Activated naive CD4-positive, alpha-beta T cell treated with anti-CD3 and anti-CD28 coated beads, Interleukin-2, amount 50 U/mL, for 72 hours (primary cell): ENCODE results near the gene POLR1D. TPM values are rescaled to one million over a fixed set of nuclear protein-coding genes. Genes with fewer than 3 reads are reported as not detected.

Experiments
- ATAC-seq, 2 donors: fragments of 150-1000 bp; cut with Tn5 transposase; 2 replicates each; pipeline ENCODE4 v1.10.0; 2021; ENCODE audit warnings: mild to moderate bottlenecking in 2 of 2, moderate library complexity in 2 of 2
- DNase-seq, 2 donors: peaks; one replicate each; pipeline ENCODE4 v3.0.0; 2021 to 2022; ENCODE audit warnings: low spot score in 2 of 2
- H3K27ac Mint-ChIP-seq, 2 donors: one replicate each; pipeline ENCODE4 v1.8.0; 2022; ENCODE audit warnings: mild to moderate bottlenecking in 2 of 2, mixed read lengths in 2 of 2
- H3K36me3 Mint-ChIP-seq, 2 donors: one replicate each; pipeline ENCODE4 v1.8.0; 2022; ENCODE audit warnings: mixed read lengths in 2 of 2
- H3K9me3 Mint-ChIP-seq, 2 donors: one replicate each; pipeline ENCODE4 v1.8.0; 2022; ENCODE audit warnings: mixed read lengths in 2 of 2
- total RNA-seq, 2 donors: library from RNA; stranded (reverse); gene quantifications; one replicate each; pipeline ENCODE4 v1.2.3, GENCODE V29; 2022

POLR1D gene
- total RNA-seq, 2 donors from 2014 or later = 159 to 166 TPM

GRCh38 chr13:27654059-27654458 lies 32.4 kb downstream of the POLR1D start:
- Mint-ChIP-seq H3K36me3 (peaks cover 15 to 36% of the 10 kb centered on the region in 2 donors), H3K27ac (no peak overlapping the region), H3K9me3 (peaks cover 9 to 16% of the 10 kb centered on the region in 2 donors)
- DNase-seq (no peak), ATAC-seq (no peak)

- peaks cover 7 to 13% of the 10 kb centered on the region in 2 donors for H3K9me3 Mint-ChIP-seq
- DNase-seq (no peak), ATAC-seq (no peak)
- peaks cover 7 to 28% of the 10 kb centered on the region in 2 donors for H3K36me3 Mint-ChIP-seq
- no peak overlapping the region for H3K27ac Mint-ChIP-seq
These were observed 33.1 kb downstream of the POLR1D start for GRCh38 chr13:27654816-27655215.

GRCh38 chr13:27657724-27658123 lies 36.0 kb downstream of the POLR1D start:
- ATAC-seq (no peak), DNase-seq (no peak)
- no peaks in the 10 kb centered on the region for H3K9me3 Mint-ChIP-seq
- H3K36me3 Mint-ChIP-seq = peaks cover 0 to 17% of the 10 kb centered on the region in 2 donors
- H3K27ac Mint-ChIP-seq = no peak overlapping the region

- Mint-ChIP-seq H3K36me3 (peaks cover 0 to 17% of the 10 kb centered on the region in 2 donors), H3K9me3 (no peaks in the 10 kb centered on the region), H3K27ac (no peak overlapping the region)
- ATAC-seq (no peak), DNase-seq (no peak)
These were observed 36.9 kb downstream of the POLR1D start for GRCh38 chr13:27658546-27658945.

GRCh38 chr13:27659145-27659865 lies 37.6 kb downstream of the POLR1D start:
- H3K36me3 Mint-ChIP-seq = peaks cover 0 to 17% of the 10 kb centered on the region in 2 donors
- no peaks in the 10 kb centered on the region for H3K9me3 Mint-ChIP-seq
- ATAC-seq = no peak
- no peak overlapping the region for H3K27ac Mint-ChIP-seq
- DNase-seq = no peak

GRCh38 chr13:27660511-27660910 lies 38.8 kb downstream of the POLR1D start:
- DNase-seq (no peak), ATAC-seq (no peak)
- Mint-ChIP-seq H3K9me3 (no peaks in the 10 kb centered on the region), H3K27ac (no peak overlapping the region), H3K36me3 (peaks cover 0 to 17% of the 10 kb centered on the region in 2 donors)

- ATAC-seq (no peak), DNase-seq (no peak)
- H3K27ac Mint-ChIP-seq = no peak overlapping the region
- H3K9me3 Mint-ChIP-seq = no peaks in the 10 kb centered on the region
- H3K36me3 Mint-ChIP-seq = peaks cover 0 to 17% of the 10 kb centered on the region in 2 donors
These were observed 39.3 kb downstream of the POLR1D start for GRCh38 chr13:27661017-27661416.

- no peak for DNase-seq
- no peak overlapping the region for H3K27ac Mint-ChIP-seq
- ATAC-seq = no peak
- H3K9me3 Mint-ChIP-seq = no peaks in the 10 kb centered on the region
- peaks cover 0 to 11% of the 10 kb centered on the region in 2 donors for H3K36me3 Mint-ChIP-seq
These were observed 41.2 kb downstream of the POLR1D start for GRCh38 chr13:27662738-27663470.

- Mint-ChIP-seq H3K9me3 (no peaks in the 10 kb centered on the region), H3K27ac (peak overlapping the region in 1 of 2 donors; percentile 34), H3K36me3 (peaks cover 0 to 11% of the 10 kb centered on the region in 2 donors)
- DNase-seq (no peak), ATAC-seq (no peak)
These were observed 42.3 kb downstream of the POLR1D start for GRCh38 chr13:27663947-27664346.

- Mint-ChIP-seq H3K36me3 (peaks cover 0 to 6% of the 10 kb centered on the region in 2 donors), H3K27ac (no peak overlapping the region), H3K9me3 (no peaks in the 10 kb centered on the region)
- no peak for DNase-seq
- no peak for ATAC-seq
These were observed 43.6 kb downstream of the POLR1D start for GRCh38 chr13:27665333-27665732.

- ATAC-seq (no peak), DNase-seq (no peak)
- Mint-ChIP-seq H3K9me3 (no peaks in the 10 kb centered on the region), H3K27ac (no peak overlapping the region), H3K36me3 (peaks cover 0 to 2% of the 10 kb centered on the region in 2 donors)
These were observed 44.1 kb downstream of the POLR1D start for GRCh38 chr13:27665761-27666160.

GRCh38 chr13:27666951-27667350 lies 45.3 kb downstream of the POLR1D start:
- H3K36me3 Mint-ChIP-seq = no peaks in the 10 kb centered on the region
- no peak for DNase-seq
- ATAC-seq = no peak

GRCh38 chr13:27667946-27668345 lies 46.3 kb downstream of the POLR1D start:
- Mint-ChIP-seq H3K36me3 (no peaks in the 10 kb centered on the region), H3K27ac (no peak overlapping the region), H3K9me3 (no peaks in the 10 kb centered on the region)
- DNase-seq (no peak), ATAC-seq (no peak)

More at GRCh38 chr13:27666951-27667350, 45.3 kb downstream of the POLR1D start:
- Mint-ChIP-seq H3K9me3 (no peaks in the 10 kb centered on the region), H3K27ac (no peak overlapping the region)

GRCh38 chr13:27670861-27671260 lies 49.2 kb downstream of the POLR1D start:
- Mint-ChIP-seq H3K27ac (no peak overlapping the region), H3K9me3 (no peaks in the 10 kb centered on the region), H3K36me3 (no peaks in the 10 kb centered on the region)
- DNase-seq (no peak), ATAC-seq (no peak)

GRCh38 chr13:27672025-27672424 lies 50.3 kb downstream of the POLR1D start:
- no peak overlapping the region for H3K27ac Mint-ChIP-seq
- no peaks in the 10 kb centered on the region for H3K36me3 Mint-ChIP-seq
- ATAC-seq (no peak), DNase-seq (no peak)
- H3K9me3 Mint-ChIP-seq = no peaks in the 10 kb centered on the region
